Natural killer cell (primary cell): ENCODE measurements around the gene PAX4. TPM values are rescaled to one million over a fixed set of nuclear protein-coding genes. Genes with fewer than 3 reads are reported as not detected.

ENCODE experiments used
- ATAC-seq, 3 donors: fragments of 150-1000 bp in 2 of 3; fragments of 200-7000 bp in 1 of 3; cut with Tn5 transposase; 1 replicate in 1 of 3; 2 replicates in 2 of 3; pipeline ENCODE4 v1.10.0; 2021; ENCODE audit warnings: mild to moderate bottlenecking in 2 of 3, moderate library complexity in 2 of 3
- DNase-seq, 2 donors: peaks; one replicate each; pipeline versions ENCODE4 v3.0.0 to v3.0.0-alpha.2; 2013 to 2021; ENCODE audit warnings: mixed read lengths in 1 of 2
- H3K27ac ChIP-seq: one replicate; pipeline ENCODE4 v1.5.1; 2013; ENCODE audit warnings: mild to moderate bottlenecking, low read length
- H3K27me3 ChIP-seq: one replicate; pipeline ENCODE4 v1.6.1; 2013; ENCODE audit warnings: low read length; ENCODE audit not compliant: control insufficient read depth, insufficient read depth
- H3K36me3 ChIP-seq: one replicate; pipeline ENCODE4 v1.6.1; 2013; ENCODE audit warnings: low read length; ENCODE audit not compliant: control insufficient read depth, insufficient read depth
- H3K4me1 ChIP-seq: one replicate; pipeline ENCODE4 v1.6.1; 2013; ENCODE audit warnings: low read length; ENCODE audit not compliant: control insufficient read depth, insufficient read depth
- H3K4me3 ChIP-seq: one replicate; pipeline ENCODE4 v1.5.1; 2013; ENCODE audit warnings: low read length
- H3K9me3 ChIP-seq: one replicate; pipeline ENCODE4 v1.6.1; 2013; ENCODE audit warnings: low read length; ENCODE audit not compliant: control insufficient read depth, insufficient read depth
- H3K27ac Mint-ChIP-seq, 2 donors: one replicate each; pipeline ENCODE4 v1.8.0; 2022; ENCODE audit warnings: mild to moderate bottlenecking in 2 of 2, mixed read lengths in 2 of 2, moderate library complexity in 1 of 2
- H3K27me3 Mint-ChIP-seq, 2 donors: one replicate each; pipeline ENCODE4 v1.8.0; 2022; ENCODE audit warnings: low read depth in 2 of 2, mixed read lengths in 2 of 2
- H3K36me3 Mint-ChIP-seq: one replicate; pipeline ENCODE4 v1.8.0; 2022; ENCODE audit warnings: mixed read lengths
- H3K4me1 Mint-ChIP-seq, 2 donors: one replicate each; pipeline ENCODE4 v1.8.0; 2022; ENCODE audit warnings: mixed read lengths in 2 of 2
- H3K4me3 Mint-ChIP-seq: one replicate; pipeline ENCODE4 v1.8.0; 2022; ENCODE audit warnings: mild to moderate bottlenecking, moderate library complexity, mixed read lengths
- H3K9me3 Mint-ChIP-seq, 2 donors: one replicate each; pipeline ENCODE4 v1.8.0; 2022; ENCODE audit warnings: mixed read lengths in 2 of 2
- WGBS: methylation state at CpG from one replicate; pipeline ENCODE4 v1.1.7; 2013; ENCODE audit warnings: missing lambda C conversion rate; ENCODE audit not compliant: insufficient coverage; 5-methylcytosine and 5-hydroxymethylcytosine counted together
- intact Hi-C: fragments of 100-400 bp; cut with micrococcal nuclease; formaldehyde crosslinking; loops from one replicate; pipeline ENCODE4 v1.14.2; 2022
- total RNA-seq, 4 donors: library from RNA; stranded (reverse); fragments of 120-200 nt in 1 of 4; gene quantifications; one replicate each; pipeline versions ENCODE4 v1.2.3 to v1.2.4, GENCODE V29; 2013 to 2022
- TF ChIP-seq, protein P1 (sequence below): fragments of 200-600 bp; IDR thresholded peaks from one replicate; pipeline ENCODE4 v1.8.0; 2022; ENCODE audit warnings: antibody characterized with exemption

Gene PAX4
- total RNA-seq, 3 donors from 2014 or later (not counting 1 experiment from before 2014, with no cell fraction given) = not detected

DNA sequence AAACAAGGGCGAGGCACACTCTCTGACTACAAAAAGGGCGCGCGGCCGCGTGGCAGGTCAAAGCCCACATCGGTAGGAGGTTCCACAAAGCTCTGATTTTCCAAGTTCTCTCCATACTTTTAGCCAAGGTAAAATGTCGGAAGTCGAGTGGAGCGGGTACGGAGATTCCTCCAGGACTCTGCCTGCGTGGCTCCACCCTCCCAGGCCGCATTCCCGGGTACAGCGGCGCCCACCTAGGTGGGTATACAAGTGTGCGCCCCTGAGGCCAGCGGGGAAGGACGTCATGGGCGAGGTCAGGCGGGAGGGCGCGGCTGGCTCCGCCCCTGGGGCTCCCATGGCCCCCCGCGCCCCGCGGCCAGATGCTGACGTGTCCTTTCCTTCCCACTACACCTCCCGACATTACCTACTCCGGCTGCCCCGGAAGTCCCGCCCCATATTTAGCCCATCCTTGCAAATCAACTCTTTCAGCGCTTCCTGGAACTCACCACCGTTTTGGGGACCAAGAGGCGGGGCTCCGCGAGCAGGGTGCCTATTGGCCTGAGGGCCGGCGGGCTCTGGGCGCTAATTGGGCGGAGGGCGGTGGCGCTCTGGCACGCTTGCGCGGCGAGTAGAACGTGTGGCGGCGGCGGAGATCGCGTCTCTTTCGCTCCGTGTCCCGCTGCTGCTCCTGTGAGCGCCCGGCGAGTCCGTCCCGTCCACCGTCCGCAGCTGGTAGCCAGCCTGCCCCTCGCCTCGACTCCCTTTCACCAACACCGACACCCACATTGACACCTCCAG, 33.8 kb upstream of the PAX4 start, which contains the start of gene SND1:
SND1 (plus strand) TSS at position 639 of the 777 bp plus-strand sequence. CDS start 180 bp downstream, outside the sequence.
- Mint-ChIP-seq H3K4me1 (peaks cover 45 to 59% of the 10 kb centered on the region in 2 donors), H3K27me3 (peaks cover 0 to 9% of the 10 kb centered on the region in 2 donors), H3K9me3 (no peaks in the 10 kb centered on the region), H3K36me3 (no peaks in the 10 kb centered on the region), H3K27ac (no peak within 1 kb of the TSS), H3K4me3 (peak within 1 kb of the TSS; percentile 99)
- no peaks in the 10 kb centered on the region for H3K9me3 ChIP-seq
- TF ChIP-seq, protein P1, sequence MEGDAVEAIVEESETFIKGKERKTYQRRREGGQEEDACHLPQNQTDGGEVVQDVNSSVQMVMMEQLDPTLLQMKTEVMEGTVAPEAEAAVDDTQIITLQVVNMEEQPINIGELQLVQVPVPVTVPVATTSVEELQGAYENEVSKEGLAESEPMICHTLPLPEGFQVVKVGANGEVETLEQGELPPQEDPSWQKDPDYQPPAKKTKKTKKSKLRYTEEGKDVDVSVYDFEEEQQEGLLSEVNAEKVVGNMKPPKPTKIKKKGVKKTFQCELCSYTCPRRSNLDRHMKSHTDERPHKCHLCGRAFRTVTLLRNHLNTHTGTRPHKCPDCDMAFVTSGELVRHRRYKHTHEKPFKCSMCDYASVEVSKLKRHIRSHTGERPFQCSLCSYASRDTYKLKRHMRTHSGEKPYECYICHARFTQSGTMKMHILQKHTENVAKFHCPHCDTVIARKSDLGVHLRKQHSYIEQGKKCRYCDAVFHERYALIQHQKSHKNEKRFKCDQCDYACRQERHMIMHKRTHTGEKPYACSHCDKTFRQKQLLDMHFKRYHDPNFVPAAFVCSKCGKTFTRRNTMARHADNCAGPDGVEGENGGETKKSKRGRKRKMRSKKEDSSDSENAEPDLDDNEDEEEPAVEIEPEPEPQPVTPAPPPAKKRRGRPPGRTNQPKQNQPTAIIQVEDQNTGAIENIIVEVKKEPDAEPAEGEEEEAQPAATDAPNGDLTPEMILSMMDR = no peak
- DNase-seq (peak; percentile 95 to 99), ATAC-seq (peak; percentile 92 to 98 (median 94))
- no peaks in the 10 kb centered on the region for H3K27me3 ChIP-seq
- intact Hi-C loops = loop anchor here (1.0 kb wide), 1 partner anchor 66 kb away; the partner anchor contains the start of gene GCC1
- peak within 1 kb of the TSS; percentile 94 for H3K4me3 ChIP-seq
- peak within 1 kb of the TSS; percentile 94 for H3K27ac ChIP-seq
- H3K36me3 ChIP-seq = no peaks in the 10 kb centered on the region
- H3K4me1 ChIP-seq = peaks cover 22% of the 10 kb centered on the region
- WGBS = under 1% methylated on average over 67 of the region's 67 CpGs

DNA sequence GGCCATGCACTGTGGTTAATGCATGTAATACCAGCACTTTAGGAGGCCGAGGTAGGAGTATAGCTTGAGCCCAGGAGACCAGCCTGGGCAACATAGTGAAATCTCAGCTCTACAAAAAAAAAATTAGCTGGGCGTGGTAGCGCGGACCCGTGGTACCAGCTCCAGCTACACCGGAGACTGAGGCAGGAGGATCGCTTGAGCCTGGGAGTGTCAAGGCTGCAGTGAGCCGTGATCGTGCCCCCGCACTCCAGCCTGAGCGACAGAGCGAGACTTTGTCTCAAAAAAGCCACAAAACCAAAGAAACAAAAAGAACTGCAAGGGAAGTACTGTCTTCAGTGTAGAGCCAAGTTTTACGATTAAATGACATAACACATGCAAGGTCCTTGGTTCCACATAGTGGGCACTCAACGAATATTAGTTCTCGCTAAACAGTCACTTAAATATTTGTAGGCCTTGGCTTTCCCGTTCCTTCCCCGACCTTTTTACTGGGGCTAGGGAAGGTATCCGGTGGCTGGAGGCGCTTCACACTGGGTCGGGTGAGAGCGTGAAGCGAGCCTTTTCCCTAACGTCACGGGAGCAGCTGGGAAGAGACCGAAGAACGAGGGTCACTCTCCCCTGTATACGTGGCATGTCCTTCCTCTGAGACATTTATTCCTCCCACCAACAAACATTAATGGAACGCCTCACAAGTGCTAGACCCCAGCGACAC, 33.1 kb upstream of the PAX4 start:
- no peaks in the 10 kb centered on the region for H3K9me3 Mint-ChIP-seq
- H3K4me3 Mint-ChIP-seq = peak overlapping the region; percentile 99
- H3K4me1 Mint-ChIP-seq = peaks cover 45 to 52% of the 10 kb centered on the region in 2 donors
- no peaks in the 10 kb centered on the region for H3K9me3 ChIP-seq
- TF ChIP-seq, protein P1 = no peak
- H3K4me1 ChIP-seq = peaks cover 22% of the 10 kb centered on the region
- H3K27ac ChIP-seq = peak overlapping the region; percentile 94
- no peaks in the 10 kb centered on the region for H3K36me3 Mint-ChIP-seq
- intact Hi-C loops = loop anchor here (1.0 kb wide), 1 partner anchor 66 kb away; the partner anchor contains the start of gene GCC1
- H3K36me3 ChIP-seq = no peaks in the 10 kb centered on the region
- ATAC-seq (no peak), DNase-seq (peak in 1 of 2 donors; percentile 52)
- H3K27me3 Mint-ChIP-seq = peaks cover 0 to 10% of the 10 kb centered on the region in 2 donors
- 31% methylated on average over 29 of the region's 29 CpGs for WGBS
- H3K27ac Mint-ChIP-seq = no peak overlapping the region
- peak overlapping the region; percentile 58 for H3K4me3 ChIP-seq
- H3K27me3 ChIP-seq = no peaks in the 10 kb centered on the region

DNA sequence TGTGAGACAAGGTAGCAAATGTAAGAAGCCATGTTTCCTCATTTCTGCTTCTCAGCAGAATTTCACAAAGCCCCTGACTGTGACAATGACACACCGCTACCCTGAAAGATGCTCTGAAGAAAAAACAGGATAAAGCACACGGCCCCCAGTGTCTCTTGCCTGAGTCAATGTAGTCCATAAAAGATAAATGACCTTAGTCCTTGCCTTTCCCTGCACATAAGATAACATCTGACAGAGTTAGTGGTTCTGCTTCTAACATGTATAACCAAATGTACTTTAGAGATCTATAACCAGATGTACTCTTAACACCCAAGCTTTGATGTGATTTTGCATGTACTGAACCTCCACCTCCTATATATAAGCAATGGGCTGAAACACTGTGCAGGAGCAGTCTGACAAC, 31.0 kb upstream of the PAX4 start:
- peaks cover 22% of the 10 kb centered on the region for H3K4me1 ChIP-seq
- Mint-ChIP-seq H3K36me3 (no peaks in the 10 kb centered on the region), H3K27ac (no peak overlapping the region), H3K4me3 (no peak overlapping the region), H3K9me3 (no peaks in the 10 kb centered on the region), H3K4me1 (peaks cover 25 to 32% of the 10 kb centered on the region in 2 donors), H3K27me3 (peaks cover 3 to 10% of the 10 kb centered on the region in 2 donors)
- no peaks in the 10 kb centered on the region for H3K27me3 ChIP-seq
- H3K9me3 ChIP-seq = no peaks in the 10 kb centered on the region
- H3K4me3 ChIP-seq = no peak overlapping the region
- WGBS = 86% methylated on average over 2 of the region's 2 CpGs
- H3K27ac ChIP-seq = no peak overlapping the region
- no peak for DNase-seq
- no peak for ATAC-seq
- TF ChIP-seq, protein P1 = no peak
- intact Hi-C loops = no loop called here
- H3K36me3 ChIP-seq = no peaks in the 10 kb centered on the region
